Esophagus squamous epithelium (tissue), 4 donors: Measurements from ENCODE around the gene DNAL4.

Experiments used
- CTCF ChIP-seq, 6 experiments: fragments of 450-650 bp in 4 of 6; fragments of 200-600 bp in 2 of 6; sonication (generic) in 2 of 6; IDR thresholded peaks; one replicate each; pipeline ENCODE4 v1.5.1; 2016 to 2019; ENCODE audit warnings: antibody characterized with exemption in 6 of 6, mild to moderate bottlenecking in 4 of 6, moderate library complexity in 4 of 6
- POLR2A ChIP-seq, 4 donors: fragments of 450-650 bp; IDR thresholded peaks; one replicate each; pipeline ENCODE4 v1.6.1; 2017; ENCODE audit warnings: antibody characterized with exemption in 4 of 4, mild to moderate bottlenecking in 4 of 4, moderate library complexity in 3 of 4

DNA sequence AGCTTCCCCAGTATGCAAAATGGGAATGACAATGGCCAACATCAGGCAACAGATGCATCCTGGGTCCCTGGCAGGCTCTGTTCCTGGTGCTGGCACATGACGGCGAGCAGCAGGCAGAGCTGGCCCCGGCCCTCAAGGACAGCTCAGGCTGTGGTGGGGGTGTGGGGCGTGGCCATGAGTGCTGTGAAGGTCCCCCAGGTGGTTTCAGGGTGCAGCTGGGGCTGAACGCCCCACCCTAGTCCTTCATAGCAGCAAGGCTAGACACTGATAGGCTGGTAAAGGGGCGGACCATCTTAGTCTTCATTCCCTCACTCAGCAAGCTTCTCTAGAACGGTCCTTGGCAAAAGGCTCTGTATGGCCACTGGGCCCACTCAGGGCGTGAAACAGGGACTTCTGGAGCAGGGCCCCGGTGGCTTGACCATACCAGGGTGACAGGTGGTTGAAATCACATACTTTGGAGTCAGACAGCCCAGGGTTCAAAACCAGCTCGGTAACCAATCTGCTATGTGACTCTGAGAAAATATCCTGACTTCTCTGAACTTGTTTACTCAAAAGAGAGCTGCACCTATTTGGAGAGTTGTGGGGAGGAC, 34.8 kb upstream of the DNAL4 start:
- no peak for TF ChIP-seq POLR2A (IDR thresholded peaks at IDR 0.05)
- TF ChIP-seq CTCF (IDR thresholded peaks at IDR 0.05): no peak
